NCI-H1930 (cell line): ENCODE results near the gene AKTIP.
"Not testable (repeated sequence)": the region's sequence is repeated elsewhere in the genome, so short reads cannot be mapped to it uniquely, and the experiment has no call there.

Experiments
- DNase-seq, 2 experiments: peaks; one replicate each; lab custom pipeline; 2025; lab: John Stamatoyannopoulos, UW

Gene AKTIP

DNA sequence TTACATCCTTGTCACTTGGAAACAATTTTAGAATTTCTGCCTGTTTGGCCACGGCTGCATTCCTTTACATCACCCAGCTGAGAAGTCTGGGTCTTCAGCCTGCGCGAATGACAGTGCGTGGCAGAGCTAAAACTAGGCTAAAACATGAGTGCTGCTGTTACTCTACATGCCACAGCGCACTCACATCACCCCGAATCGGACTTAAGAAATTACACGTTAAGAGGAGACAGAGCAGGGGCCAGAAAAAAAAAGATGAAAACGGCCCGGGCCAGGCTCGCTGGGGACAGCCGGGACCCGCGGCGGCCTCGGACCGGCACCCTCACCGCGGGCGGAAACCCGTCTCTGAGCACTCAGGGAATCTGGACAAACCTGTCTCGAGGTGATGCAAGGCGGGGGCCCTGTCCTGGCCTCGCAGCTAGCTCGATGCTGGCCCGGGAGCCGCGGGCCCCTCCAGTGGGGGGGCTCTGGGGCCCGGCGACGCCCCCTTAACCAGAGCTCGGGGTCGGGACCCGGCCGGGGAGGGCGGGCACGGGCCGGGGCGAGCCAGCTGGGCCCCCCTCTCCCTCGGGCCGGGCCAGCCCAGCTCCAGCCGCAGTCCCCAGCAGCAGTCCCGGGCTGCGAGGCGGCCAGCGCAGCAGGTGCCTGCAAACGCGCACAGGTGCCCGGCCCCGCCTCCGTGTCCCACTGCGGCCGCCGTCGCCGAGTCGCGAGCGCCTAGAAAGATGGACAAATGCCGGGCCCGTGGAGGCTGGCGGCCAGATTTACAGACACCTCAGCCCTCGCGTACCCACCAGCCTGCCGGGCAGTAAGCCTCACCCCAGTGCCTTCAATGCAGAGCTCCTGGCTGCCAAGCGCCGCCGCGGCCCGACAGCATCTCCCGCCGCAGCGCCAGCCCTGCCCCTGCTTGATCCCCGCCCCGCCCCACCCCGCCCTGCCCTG lies at the start of gene AKTIP:
TSS of gene AKTIP (minus strand) at position 879 of the 939 bp plus-strand sequence. CDS start 2,950 bp downstream, outside the sequence.
- peak in 1 of 2 experiments; percentile 57 for DNase-seq

DNA sequence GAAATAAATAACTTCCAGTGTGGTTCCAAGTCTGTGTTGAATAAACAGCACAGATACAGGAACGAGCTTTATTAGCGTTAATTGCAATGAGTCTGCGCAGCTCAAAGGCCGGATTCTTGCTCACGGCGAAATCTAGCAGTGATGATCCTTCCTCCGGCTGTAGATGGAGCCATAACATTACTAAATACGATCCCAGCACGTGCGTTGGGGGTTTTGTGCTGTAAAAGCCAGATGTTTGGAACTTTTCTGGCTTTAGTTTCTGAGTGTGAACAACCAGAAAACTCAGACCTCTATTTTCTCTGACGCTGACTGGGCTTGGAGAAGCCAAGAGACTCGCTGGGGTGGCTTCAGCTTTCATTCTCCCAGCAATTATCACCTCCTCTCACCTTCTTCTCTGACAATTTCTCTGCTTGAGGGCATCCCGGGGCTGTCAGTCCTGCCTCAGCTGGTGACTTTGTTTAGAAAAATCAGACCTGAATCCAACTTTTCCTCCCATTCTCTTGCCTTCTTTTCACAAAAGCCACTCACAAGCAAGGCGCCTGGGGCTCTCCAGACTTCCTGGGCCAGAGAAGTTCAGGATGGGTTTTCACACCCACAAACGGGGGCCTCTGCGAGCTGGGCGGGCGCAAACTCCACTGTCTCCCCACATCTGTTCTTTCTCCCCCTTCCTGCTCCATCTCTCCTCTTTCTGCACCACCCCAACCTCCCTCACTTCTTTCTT lies 47.1 kb upstream of the AKTIP start:
- DNase-seq, result peak; percentile 20 to 59

- no peak for DNase-seq
Observed at GRCh38 chr16:53546988-53547391, 44.0 kb upstream of the AKTIP start.

GRCh38 chr16:53545433-53545832 lies 42.4 kb upstream of the AKTIP start:
- DNase-seq, result no peak

- DNase-seq, result no peak
Observed at GRCh38 chr16:53542283-53542682, 39.3 kb upstream of the AKTIP start.

GRCh38 chr16:53541326-53541725 lies 38.3 kb upstream of the AKTIP start:
- no peak for DNase-seq

GRCh38 chr16:53539759-53540718 lies 37.0 kb upstream of the AKTIP start:
- DNase-seq, result not testable (repeated sequence)

DNA sequence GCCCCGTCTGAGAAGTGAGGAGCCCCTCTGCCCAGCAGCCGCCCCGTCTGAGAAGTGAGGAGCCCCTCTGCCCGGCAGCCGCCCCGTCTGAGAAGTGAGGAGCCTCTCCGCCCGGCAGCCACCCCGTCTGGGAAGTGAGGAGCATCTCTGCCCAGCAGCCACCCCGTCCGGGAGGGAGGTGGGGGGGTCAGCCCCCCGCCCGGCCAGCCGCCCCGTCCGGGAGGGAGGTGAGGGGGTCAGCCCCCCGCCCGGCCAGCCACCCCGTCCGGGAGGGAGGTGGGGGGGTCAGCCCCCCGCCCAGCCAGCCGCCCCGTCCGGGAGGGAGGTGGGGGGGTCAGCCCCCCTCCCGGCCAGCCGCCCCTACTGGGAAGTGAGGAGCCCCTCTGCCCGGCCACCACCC lies 36.3 kb upstream of the AKTIP start:
- not testable (repeated sequence) for DNase-seq

DNA sequence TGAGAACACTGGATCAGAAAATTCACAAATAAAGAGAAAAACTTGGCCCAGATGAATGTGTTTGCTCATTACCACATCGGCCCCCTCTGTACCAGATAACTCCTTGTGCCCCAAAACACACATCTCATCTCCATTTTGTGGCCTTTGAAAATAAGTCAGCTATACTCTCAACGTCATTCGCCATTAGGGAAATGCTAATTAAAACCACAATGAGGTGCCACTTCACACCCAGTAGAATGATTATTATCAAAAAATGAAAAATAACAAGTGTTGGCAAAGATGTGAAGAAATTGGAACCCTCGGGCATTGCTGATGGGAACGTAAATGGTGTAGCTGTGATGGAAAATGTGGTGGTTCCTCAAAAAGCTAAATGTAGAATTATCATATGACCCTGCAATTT lies 34.6 kb upstream of the AKTIP start:
- DNase-seq, result no peak

GRCh38 chr16:53534206-53534605 lies 31.2 kb upstream of the AKTIP start:
- no peak for DNase-seq

DNA sequence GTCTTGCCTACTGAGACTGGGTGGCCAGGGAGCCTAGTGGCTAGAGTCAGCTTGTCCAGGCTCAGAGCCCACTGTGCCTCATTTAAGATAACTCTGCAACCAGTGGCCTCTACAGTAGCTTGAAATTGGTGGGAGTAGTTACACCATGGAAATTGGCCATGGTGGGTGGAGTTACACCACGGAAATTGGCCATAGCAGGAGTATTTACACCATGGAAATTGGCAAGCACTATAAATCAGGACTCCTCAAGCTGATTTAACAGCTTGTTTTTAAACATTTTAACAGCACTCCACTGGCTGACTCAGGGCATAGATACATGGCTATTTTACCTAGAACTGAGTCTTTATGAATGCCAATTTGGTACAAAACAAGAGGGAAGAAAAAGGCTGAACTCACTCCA lies 27.7 kb upstream of the AKTIP start:
- no peak for DNase-seq

- DNase-seq, result no peak
Observed at GRCh38 chr16:53530046-53530445, 27.0 kb upstream of the AKTIP start.

DNA sequence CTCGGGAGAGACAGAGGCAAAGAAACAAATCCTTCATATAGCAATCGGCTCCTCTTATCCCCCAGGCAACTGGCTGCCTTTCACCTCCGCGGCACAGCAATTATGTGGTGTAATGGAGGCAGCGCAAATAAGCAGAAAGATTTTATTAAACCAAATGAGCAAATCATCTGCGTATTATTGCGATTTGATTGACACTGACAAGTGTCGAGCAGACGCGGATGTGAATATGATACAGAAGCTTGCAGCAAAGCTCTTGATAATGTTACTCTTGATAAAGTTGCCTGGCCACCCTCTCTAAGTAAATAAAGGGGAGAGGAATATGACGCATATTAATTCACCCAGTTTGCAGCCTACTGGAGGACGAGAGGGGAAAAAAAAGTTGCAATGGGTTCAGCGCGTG lies 26.5 kb upstream of the AKTIP start:
- DNase-seq, result no peak

DNA sequence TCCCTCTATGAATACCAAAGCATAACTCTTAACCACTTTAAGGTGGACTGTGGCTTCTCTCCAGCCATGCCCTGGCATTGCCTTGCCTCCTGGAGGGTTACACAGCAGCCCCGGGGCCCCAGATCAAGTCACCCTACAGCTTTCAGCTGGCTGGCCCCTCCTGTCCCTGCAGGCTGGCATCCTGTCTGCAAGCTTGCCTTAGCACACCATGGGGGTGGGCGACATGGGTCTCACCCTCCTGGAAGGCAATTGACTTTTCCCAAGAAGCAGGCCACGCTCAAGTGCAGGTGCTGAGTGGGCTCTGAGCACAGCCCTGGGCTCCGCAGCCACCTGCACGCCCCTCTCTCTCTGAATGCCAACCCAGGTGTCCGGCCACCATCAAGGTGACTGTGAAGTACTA lies 25.8 kb upstream of the AKTIP start:
- no peak for DNase-seq

GRCh38 chr16:53523971-53524548 lies 21.1 kb upstream of the AKTIP start:
- no peak for DNase-seq

GRCh38 chr16:53523126-53523804 lies 20.3 kb upstream of the AKTIP start:
- no peak for DNase-seq

GRCh38 chr16:53519417-53520091 lies 16.5 kb upstream of the AKTIP start:
- DNase-seq, result no peak

DNA sequence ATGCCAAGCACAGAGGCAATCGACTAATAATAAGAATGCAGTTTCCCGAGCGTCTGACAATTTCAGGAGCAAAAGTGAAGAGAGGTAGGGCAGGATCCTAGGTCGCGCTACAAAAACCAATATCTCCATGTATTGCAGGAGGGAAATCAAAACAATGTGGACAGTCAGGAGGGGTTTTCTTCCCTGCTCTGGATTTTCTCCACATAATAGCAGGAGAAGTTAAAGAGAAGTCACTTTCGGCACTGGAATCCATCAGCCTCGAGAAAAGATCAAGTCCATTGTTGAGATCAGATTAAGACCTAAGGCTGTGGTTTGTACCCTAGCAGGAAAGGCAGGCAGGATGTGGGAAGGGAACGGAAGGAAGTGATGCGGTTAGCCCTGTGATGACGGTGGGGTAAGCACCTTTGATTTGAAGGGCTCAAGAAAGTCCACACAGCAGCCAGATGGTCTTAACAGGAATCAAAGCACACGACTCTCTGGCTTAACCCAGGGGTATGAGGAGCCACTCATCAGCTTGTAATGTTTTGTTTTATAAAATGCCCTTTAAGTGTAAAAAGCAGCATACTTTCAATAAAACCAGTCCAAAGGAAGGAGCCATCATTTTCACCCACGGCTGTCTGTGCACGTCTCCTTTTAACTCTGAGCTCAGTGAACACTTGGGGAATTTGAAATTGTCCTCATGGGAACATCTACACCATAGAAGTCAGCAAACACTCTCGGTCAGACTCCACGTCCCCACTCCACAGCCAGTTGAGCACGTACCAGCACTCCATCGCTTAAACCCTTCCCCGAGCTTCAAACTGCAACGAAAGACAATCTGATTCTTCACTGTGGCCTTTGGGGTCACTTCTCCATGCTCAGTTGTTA lies 15.8 kb upstream of the AKTIP start:
- DNase-seq, result no peak

GRCh38 chr16:53517851-53518250 lies 14.8 kb upstream of the AKTIP start:
- no peak for DNase-seq
